HFF-Myc (cell line): ENCODE data around the gene KAZN.

Experiments used
- DNase-seq: peaks from one replicate; pipeline ENCODE4 v3.0.0-alpha.2; 2011; ENCODE audit warnings: low read depth; ENCODE audit errors: extremely low read depth
- H3K4me3 ChIP-seq: replicated peaks from 2 replicates; pipeline ENCODE4 v1.5.1; 2011; ENCODE audit warnings: low read depth, mild to moderate bottlenecking, control low read depth, low read length
- CTCF ChIP-seq: IDR thresholded peaks from 2 replicates; pipeline ENCODE4 v1.5.1; 2012; ENCODE audit warnings: mild to moderate bottlenecking, low read depth, low read length, control low read depth; ENCODE audit errors: missing control alignments

The KAZN gene

GRCh38 chr1:14878124-14878523, 279.6 kb downstream of the KAZN start:
- no peak for DNase-seq
- TF ChIP-seq CTCF = no peak
- no peak overlapping the region for H3K4me3 ChIP-seq

GRCh38 chr1:14878951-14879350, 280.5 kb downstream of the KAZN start:
- no peak for DNase-seq
- H3K4me3 ChIP-seq = no peak overlapping the region
- no peak for TF ChIP-seq CTCF

GRCh38 chr1:14880456-14881316, 282.2 kb downstream of the KAZN start:
- H3K4me3 ChIP-seq = no peak overlapping the region
- no peak for TF ChIP-seq CTCF
- no peak for DNase-seq

GRCh38 chr1:14881775-14882672, 283.5 kb downstream of the KAZN start:
- no peak overlapping the region for H3K4me3 ChIP-seq
- no peak for DNase-seq
- no peak for TF ChIP-seq CTCF

GRCh38 chr1:14884614-14885175, 286.2 kb downstream of the KAZN start:
- TF ChIP-seq CTCF = no peak
- DNase-seq = no peak
- H3K4me3 ChIP-seq = no peak overlapping the region

- H3K4me3 ChIP-seq = no peak overlapping the region
- no peak for TF ChIP-seq CTCF
- DNase-seq = no peak
Measured at GRCh38 chr1:14887044-14887566, 288.6 kb downstream of the KAZN start.
